Measurements from ENCODE around the gene ABCA1.

ABCA1 gene

GRCh38 chr9:104767507-104767906, 160.4 kb downstream of the ABCA1 start:
- DNase-seq (ENCODE audit: low read depth): no peak

- no peak for DNase-seq (ENCODE audit: low read depth)
Measured at GRCh38 chr9:104766025-104766424, 161.9 kb downstream of the ABCA1 start.

- no peak for DNase-seq (ENCODE audit: low read depth)
Measured at GRCh38 chr9:104765138-104765537, 162.8 kb downstream of the ABCA1 start.

DNA sequence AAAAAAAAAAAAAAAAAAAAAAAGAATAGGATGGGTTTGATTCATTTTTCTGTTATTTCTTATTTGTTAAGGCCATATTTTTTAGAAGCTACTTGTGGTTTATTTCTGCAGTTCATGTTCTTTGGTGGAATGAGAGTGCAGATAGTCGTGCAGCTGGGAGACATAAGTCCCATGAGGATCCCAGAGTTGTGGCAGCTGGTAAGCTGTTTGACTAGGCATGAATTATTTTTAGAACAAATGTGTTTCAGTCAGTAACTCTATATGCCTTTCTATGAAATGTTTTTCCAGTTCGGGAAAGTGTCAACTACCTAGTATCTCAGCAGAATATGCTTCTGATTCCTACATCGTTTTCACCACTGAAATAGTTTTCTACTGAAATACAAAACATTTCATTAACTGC, 169.0 kb downstream of the ABCA1 start:
- no peak for DNase-seq (ENCODE audit: low read depth)

- DNase-seq (ENCODE audit: low read depth): no peak
Measured at GRCh38 chr9:104750185-104750767, 177.7 kb downstream of the ABCA1 start.

DNA sequence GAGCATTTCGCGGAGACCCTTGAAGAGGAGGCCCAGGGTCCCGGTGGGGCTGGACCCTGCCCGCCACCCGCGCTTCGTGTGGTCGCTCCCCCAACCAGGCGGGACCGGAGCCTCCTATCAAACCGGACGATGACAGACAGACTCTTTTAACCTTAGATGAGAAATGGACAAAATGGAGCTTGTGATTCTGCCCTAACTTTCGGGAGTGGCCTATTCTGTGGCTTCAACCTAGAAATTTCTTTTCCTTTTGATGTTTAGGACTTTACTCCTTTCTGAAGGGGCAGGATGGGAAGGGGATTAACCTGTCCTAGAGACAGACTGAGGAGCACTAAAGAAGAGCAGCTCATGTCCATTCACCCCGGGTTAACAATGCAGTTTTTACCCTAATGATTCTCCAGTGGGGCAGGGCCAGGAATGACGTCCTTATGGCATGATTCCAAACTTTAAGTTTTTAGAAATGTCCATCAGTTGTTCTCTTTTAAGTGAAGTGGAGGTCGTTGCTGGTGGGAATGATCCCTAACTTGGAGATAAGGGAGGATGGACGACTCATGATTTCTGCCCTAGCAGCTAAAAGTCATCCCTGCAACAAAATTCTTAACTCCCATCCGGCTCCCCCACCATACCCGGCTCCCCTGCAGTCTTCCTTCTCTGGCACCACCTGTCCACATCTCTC, 179.5 kb downstream of the ABCA1 start:
- DNase-seq (ENCODE audit: low read depth): no peak

DNA sequence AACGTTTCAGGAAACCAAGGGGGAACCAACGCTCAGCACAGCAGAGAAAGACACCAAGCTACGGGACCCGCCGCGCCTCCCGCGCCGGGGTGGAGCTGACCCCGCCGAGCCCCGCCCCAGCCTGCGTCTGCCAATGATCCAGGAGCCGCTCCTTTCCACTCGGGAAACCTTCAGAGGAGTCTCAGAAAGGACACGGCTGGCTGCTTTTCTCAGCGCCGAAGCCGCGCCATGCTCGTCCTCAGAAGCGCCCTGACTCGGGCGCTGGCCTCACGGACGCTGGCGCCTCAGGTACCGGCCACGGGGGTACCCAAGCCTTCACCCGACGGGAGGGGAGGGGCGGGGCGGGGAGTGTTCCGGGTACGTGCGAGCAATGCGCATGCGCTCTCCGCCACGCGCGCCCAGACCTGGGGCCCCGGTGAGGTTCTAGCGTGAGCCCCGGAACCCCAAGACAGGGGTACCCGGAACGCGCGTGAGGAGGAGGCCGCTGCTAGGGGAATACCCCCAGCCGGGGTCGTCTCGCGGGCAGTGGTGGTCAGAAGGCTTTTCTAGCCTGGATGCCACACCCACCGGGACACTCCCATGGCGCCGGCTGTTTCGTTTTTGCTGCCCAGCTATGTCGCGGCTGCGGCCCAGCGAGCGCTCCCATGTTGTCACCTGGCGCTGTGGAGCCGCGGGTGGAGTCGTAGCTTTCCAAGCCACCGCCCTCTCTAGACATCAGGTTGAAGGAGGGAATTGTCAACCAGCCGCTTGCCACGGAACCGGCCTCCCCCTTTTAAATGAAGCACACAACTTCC, 180.2 kb downstream of the ABCA1 start, which contains the start of gene NIPSNAP3A:
Gene NIPSNAP3A, plus strand, starts transcription at position 119 of the 794 bp plus-strand sequence. Its CDS starts 110 bp downstream, at position 229.
- peak; percentile 39 for DNase-seq (ENCODE audit: low read depth)

DNA sequence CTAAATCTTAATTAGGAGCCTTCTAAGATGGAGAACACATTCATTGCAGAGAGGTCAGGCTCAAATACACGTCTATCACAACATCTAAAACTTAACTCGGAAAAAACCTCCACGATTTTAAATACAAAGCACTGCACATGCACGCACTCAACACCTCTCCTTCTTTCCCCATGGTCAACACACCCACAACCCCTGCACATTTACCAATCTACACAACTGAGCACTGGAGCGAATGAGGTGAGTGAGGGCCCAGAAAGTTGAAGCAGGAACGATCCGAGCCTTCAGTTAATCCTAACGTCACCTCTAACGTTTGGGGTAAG, 180.8 kb downstream of the ABCA1 start:
- no peak for DNase-seq (ENCODE audit: low read depth)

GRCh38 chr9:104746798-104747197, 181.2 kb downstream of the ABCA1 start:
- no peak for DNase-seq (ENCODE audit: low read depth)

DNA sequence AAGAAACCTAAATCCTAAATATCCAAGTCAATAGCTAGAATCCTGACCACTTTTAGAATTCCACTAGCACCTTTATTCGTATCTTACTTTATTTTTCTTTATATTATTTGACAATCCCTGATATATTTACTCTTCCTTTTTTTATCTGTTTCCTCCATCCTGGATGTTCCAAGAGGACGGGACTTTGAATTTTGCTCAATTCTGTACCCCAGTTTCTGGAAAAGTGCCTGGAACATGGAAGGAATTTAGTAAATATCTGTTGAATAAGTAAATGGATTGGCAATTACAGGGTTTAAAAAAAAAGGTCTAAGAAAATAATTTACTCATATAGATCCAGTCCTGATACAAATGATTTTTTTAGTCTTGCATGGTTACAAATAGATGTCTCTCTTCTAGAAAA, 181.7 kb downstream of the ABCA1 start:
- no peak for DNase-seq (ENCODE audit: low read depth)

- no peak for DNase-seq (ENCODE audit: low read depth)
Measured at GRCh38 chr9:104745852-104746251, 182.1 kb downstream of the ABCA1 start.

GRCh38 chr9:104743376-104743985, 184.5 kb downstream of the ABCA1 start:
- no peak for DNase-seq (ENCODE audit: low read depth)

- no peak for DNase-seq (ENCODE audit: low read depth)
Measured at GRCh38 chr9:104740621-104741020, 187.3 kb downstream of the ABCA1 start.

- DNase-seq (ENCODE audit: low read depth): no peak
Measured at GRCh38 chr9:104738452-104738851, 189.5 kb downstream of the ABCA1 start.

Measured in HS-27A (cell line).